ENCODE results near the gene SSC5D.

DNA sequence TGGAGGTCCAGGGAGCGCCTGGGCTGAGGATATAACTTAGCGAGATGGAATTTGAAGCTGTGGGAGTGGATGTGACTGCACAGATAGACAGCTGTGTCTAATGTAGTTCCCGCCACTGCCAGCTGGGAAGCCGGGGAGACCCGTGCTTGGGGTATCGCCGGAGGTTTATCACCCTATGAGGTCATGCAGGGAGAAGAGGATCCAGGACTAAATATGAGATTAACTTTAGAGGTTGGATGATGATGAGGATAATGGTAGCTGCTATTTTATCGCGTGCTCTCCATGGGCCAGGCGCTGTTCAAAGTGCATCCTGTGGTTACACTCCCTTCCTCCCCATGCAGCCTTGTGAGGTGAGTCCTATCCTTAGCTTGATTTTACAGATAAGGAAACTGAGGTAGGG is 19.9 kb downstream of the SSC5D start:
- TF ChIP-seq POLR2A (IDR thresholded peaks at IDR 0.05; ENCODE audit: low read depth, low read length) (no peak), POLR2AphosphoS5 (IDR thresholded peaks at IDR 0.05; ENCODE audit: low read depth, low read length) (no peak), PAX5 (IDR thresholded peaks at IDR 0.05; ENCODE audit: insufficient read depth, low read length, severe bottlenecking) (no peak), POU2F2 (IDR thresholded peaks at IDR 0.05; ENCODE audit: low read depth, low read length) (no peak), TAF1 (IDR thresholded peaks at IDR 0.05; ENCODE audit: low read depth, low read length) (no peak)

Measured in GM12891 (cell line).